IMR-90 (cell line): ENCODE results near the gene STRIP2. TPM values are rescaled to one million over a fixed set of nuclear protein-coding genes. Genes with fewer than 3 reads are reported as not detected.

Experiments used
- ATAC-seq: fragments of 200-7000 bp; cut with Tn5 transposase; 2 replicates; pipeline ENCODE4 v1.9.1; 2020; ENCODE audit warnings: low read depth, mild to moderate bottlenecking, moderate library complexity
- BruUV-seq: library from RNA; stranded (reverse); fragments of 400-500 nt; replicated peaks from 2 replicates; lab custom pipeline; 2021; lab: Mats Ljungman, UMichigan
- CTCF ChIA-PET: fragments of 300-600 bp; formaldehyde crosslinking; extraction: SDS; loops from one replicate; lab custom pipeline; 2021; ENCODE audit warnings: antibody characterized with exemption; lab: Yijun Ruan, JAX
- POLR2A ChIA-PET: fragments of 300-600 bp; sonication (Branson Sonifier 250); formaldehyde crosslinking; loops from one replicate; lab custom pipeline; 2022; ENCODE audit warnings: antibody characterized with exemption; ENCODE audit not compliant: unreplicated experiment; lab: Charles Lee
- DNase-seq: peaks from one replicate; pipeline ENCODE4 v3.0.0; 2013
- H2AFZ ChIP-seq: replicated peaks from 2 replicates; pipeline ENCODE3; 2013; ENCODE audit warnings: low read length, mild to moderate bottlenecking; ENCODE audit not compliant: poor library complexity
- H2AK5ac ChIP-seq: 2 replicates; pipeline ENCODE4 v1.6.1; 2013; ENCODE audit warnings: low read depth, low read length, inconsistent platforms
- H2AK9ac ChIP-seq: replicated peaks from 2 replicates; pipeline ENCODE3; 2013; ENCODE audit warnings: mild to moderate bottlenecking, low read depth, low read length, moderate library complexity; ENCODE audit not compliant: poor library complexity
- H2BK120ac ChIP-seq: 2 replicates; pipeline ENCODE4 v1.6.1; 2013; ENCODE audit warnings: low read depth, low read length, inconsistent platforms
- H2BK15ac ChIP-seq: 3 replicates; pipeline ENCODE4 v1.6.1; 2013; ENCODE audit warnings: low read depth, low read length, inconsistent platforms
- H2BK20ac ChIP-seq: 2 replicates; pipeline ENCODE4 v1.6.1; 2013; ENCODE audit warnings: low read depth, mild to moderate bottlenecking, inconsistent platforms, low read length, moderate library complexity
- H2BK5ac ChIP-seq: 2 replicates; pipeline ENCODE4 v1.6.1; 2013; ENCODE audit warnings: mild to moderate bottlenecking, low read depth, low read length, inconsistent platforms; ENCODE audit not compliant: poor library complexity, severe bottlenecking
- H3K14ac ChIP-seq: replicated peaks from 2 replicates; pipeline ENCODE4 v1.6.1; 2013; ENCODE audit warnings: low read depth, low read length, inconsistent platforms
- H3K18ac ChIP-seq: 2 replicates; pipeline ENCODE4 v1.6.1; 2013; ENCODE audit warnings: low read depth, low read length, control low read depth
- H3K23ac ChIP-seq: 2 replicates; pipeline ENCODE4 v1.6.1; 2013; ENCODE audit warnings: low read depth, low read length, inconsistent platforms
- H3K27ac ChIP-seq: 2 replicates; pipeline ENCODE4 v1.5.1; 2013; ENCODE audit warnings: mild to moderate bottlenecking, control low read depth, low read length; ENCODE audit not compliant: insufficient read depth
- H3K27me3 ChIP-seq: 2 replicates; pipeline ENCODE4 v1.6.1; 2013; ENCODE audit warnings: low read length; ENCODE audit not compliant: control insufficient read depth, insufficient read depth
- H3K36me3 ChIP-seq: 2 replicates; pipeline ENCODE4 v1.6.1; 2013; ENCODE audit warnings: low read length, mixed read lengths; ENCODE audit not compliant: control insufficient read depth, insufficient read depth
- H3K4ac ChIP-seq: 2 replicates; pipeline ENCODE4 v1.6.1; 2013; ENCODE audit warnings: low read depth, low read length, inconsistent platforms
- H3K4me1 ChIP-seq: 2 replicates; pipeline ENCODE4 v1.6.1; 2013; ENCODE audit warnings: low read length, mixed read lengths; ENCODE audit not compliant: control insufficient read depth, insufficient read depth
- H3K4me2 ChIP-seq: 2 replicates; pipeline ENCODE4 v1.6.1; 2013; ENCODE audit warnings: low read depth, mild to moderate bottlenecking, control low read depth, low read length, moderate library complexity
- H3K4me3 ChIP-seq: 2 replicates; pipeline ENCODE4 v1.5.1; 2013; ENCODE audit warnings: low read depth, mild to moderate bottlenecking, control low read depth, low read length, moderate library complexity; ENCODE audit not compliant: insufficient read depth
- H3K56ac ChIP-seq: 2 replicates; pipeline ENCODE4 v1.6.1; 2013; ENCODE audit warnings: low read length, inconsistent platforms; ENCODE audit not compliant: insufficient read depth; ENCODE audit errors: extremely low read depth
- H3K79me1 ChIP-seq, 2 experiments: 2 replicates each; pipeline ENCODE4 v1.6.1; 2013; ENCODE audit warnings: low read length in 2 of 2, inconsistent platforms in 1 of 2, low read depth in 1 of 2
- H3K9ac ChIP-seq: 2 replicates; pipeline ENCODE4 v1.6.1; 2013; ENCODE audit warnings: low read depth, low read length, control low read depth
- H3K9me1 ChIP-seq: 2 replicates; pipeline ENCODE4 v1.6.1; 2013; ENCODE audit warnings: low read length, inconsistent platforms; ENCODE audit not compliant: insufficient read depth
- H3K9me3 ChIP-seq: 2 replicates; pipeline ENCODE4 v1.6.1; 2013; ENCODE audit warnings: low read length; ENCODE audit not compliant: control insufficient read depth, insufficient read depth
- H4K20me1 ChIP-seq: 2 replicates; pipeline ENCODE4 v1.6.1; 2013; ENCODE audit warnings: low read length, inconsistent platforms; ENCODE audit not compliant: insufficient read depth
- H4K5ac ChIP-seq: 2 replicates; pipeline ENCODE4 v1.6.1; 2013; ENCODE audit warnings: mild to moderate bottlenecking, low read depth, low read length, control low read depth
- H4K8ac ChIP-seq, 2 experiments: 2 replicates each; pipeline ENCODE4 v1.6.1; 2013; ENCODE audit warnings: low read depth in 2 of 2, low read length in 2 of 2, control low read depth in 1 of 2, inconsistent platforms in 1 of 2
- H4K91ac ChIP-seq: 2 replicates; pipeline ENCODE4 v1.6.1; 2013; ENCODE audit warnings: low read depth, low read length, inconsistent platforms; ENCODE audit not compliant: insufficient read depth
- BHLHE40 ChIP-seq: fragments of 150-350 bp; IDR thresholded peaks from 2 replicates; pipeline ENCODE4 v1.6.1; 2016; ENCODE audit warnings: mild to moderate bottlenecking, low read depth, low read length
- CEBPB ChIP-seq: IDR thresholded peaks from 2 replicates; pipeline ENCODE4 v1.6.1; 2012; ENCODE audit warnings: low read depth, low read length, improper control_type of control experiment
- CHD1 ChIP-seq: IDR thresholded peaks from 2 replicates; pipeline ENCODE4 v1.6.1; 2012; ENCODE audit warnings: low read depth, low read length, improper control_type of control experiment
- FOS ChIP-seq: fragments of 150-350 bp; IDR thresholded peaks from 2 replicates; pipeline ENCODE4 v1.6.1; 2016; ENCODE audit warnings: low read depth, low read length
- MAFK ChIP-seq: IDR thresholded peaks from 2 replicates; pipeline ENCODE4 v1.6.1; 2012; ENCODE audit warnings: low read depth, low read length, improper control_type of control experiment
- NFE2L2 ChIP-seq: fragments of 150-350 bp; IDR thresholded peaks from 2 replicates; pipeline ENCODE4 v1.6.1; 2016; ENCODE audit warnings: low read depth, mild to moderate bottlenecking, low read length
- POLR2A ChIP-seq: IDR thresholded peaks from 2 replicates; pipeline ENCODE4 v1.6.1; 2012; ENCODE audit warnings: mild to moderate bottlenecking, low read depth, low read length
- RAD21 ChIP-seq: IDR thresholded peaks from 2 replicates; pipeline ENCODE4 v1.6.1; 2012; ENCODE audit warnings: low read length, improper control_type of control experiment
- RCOR1 ChIP-seq: IDR thresholded peaks from 2 replicates; pipeline ENCODE4 v1.6.1; 2012; ENCODE audit warnings: mild to moderate bottlenecking, low read length, improper control_type of control experiment; ENCODE audit not compliant: insufficient replicate concordance
- RFX5 ChIP-seq: IDR thresholded peaks from 2 replicates; pipeline ENCODE4 v1.8.0; 2012; ENCODE audit warnings: low read depth, mild to moderate bottlenecking, low read length, moderate library complexity
- SMC3 ChIP-seq: fragments of 150-350 bp; IDR thresholded peaks from 2 replicates; pipeline ENCODE4 v1.6.1; 2016; ENCODE audit warnings: low read depth, mild to moderate bottlenecking, antibody characterized with exemption, low read length, moderate library complexity
- WGBS, 2 experiments: methylation state at CpG; one replicate each; pipeline versions ENCODE4 v1.1.5 to v1.1.7; 2013; ENCODE audit warnings: missing lambda C conversion rate in 2 of 2; ENCODE audit not compliant: insufficient read length in 1 of 2; ENCODE audit errors: extremely low coverage in 2 of 2; 5-methylcytosine and 5-hydroxymethylcytosine counted together
- dilution Hi-C: fragments of 300-500 bp; cut with HindIII; formaldehyde crosslinking; loops from one replicate; pipeline ENCODE4 v1.14.3; 2018; ENCODE audit warnings: low sequenced_read_pairs; ENCODE audit not compliant: unreplicated experiment
- in situ Hi-C: fragments of 300-500 bp; cut with MboI; formaldehyde crosslinking; loops from 3 replicates; pipeline ENCODE4 v1.14.3; 2019; ENCODE audit warnings: low sequenced_read_pairs, inconsistent platforms, mixed read lengths
- intact Hi-C: fragments of 100-400 bp; cut with micrococcal nuclease; formaldehyde crosslinking; loops from 2 replicates; pipeline ENCODE4 v1.10.0; 2022
- polyA plus RNA-seq, 3 experiments: library from polyadenylated mRNA; depleted of rRNA; stranded (reverse); fragments of >200 nt; gene quantifications; 2 replicates each; pipeline ENCODE4 v1.2.3, GENCODE V29; 2012; ENCODE audit warnings: low replicate concordance in 1 of 3
- total RNA-seq: library from RNA; depleted of rRNA; stranded (reverse); fragments of >200 nt; gene quantifications from 2 replicates; pipeline ENCODE4 v1.2.3, GENCODE V29; 2012
- TF ChIP-seq, protein P1 (sequence below): conservative IDR thresholded peaks from 2 replicates; pipeline ENCODE4 v1.5.1; 2012; ENCODE audit warnings: mild to moderate bottlenecking, low read depth, low read length, improper control_type of control experiment
- TF ChIP-seq, protein P2 (sequence below): fragments of 150-350 bp; IDR thresholded peaks from 2 replicates; pipeline ENCODE4 v1.6.1; 2016; ENCODE audit warnings: low read depth, mild to moderate bottlenecking, low read length, moderate library complexity, borderline replicate concordance
- TF ChIP-seq, protein P3 (sequence below): fragments of 150-350 bp; IDR thresholded peaks from 2 replicates; pipeline ENCODE4 v1.6.1; 2017; ENCODE audit warnings: mild to moderate bottlenecking, antibody characterized with exemption, low read length, low read depth

The STRIP2 gene
- total and polyA plus RNA-seq, 2 of the 4 experiments (the other 2 are of a cell fraction), result 1.8 to 3.0 TPM

DNA sequence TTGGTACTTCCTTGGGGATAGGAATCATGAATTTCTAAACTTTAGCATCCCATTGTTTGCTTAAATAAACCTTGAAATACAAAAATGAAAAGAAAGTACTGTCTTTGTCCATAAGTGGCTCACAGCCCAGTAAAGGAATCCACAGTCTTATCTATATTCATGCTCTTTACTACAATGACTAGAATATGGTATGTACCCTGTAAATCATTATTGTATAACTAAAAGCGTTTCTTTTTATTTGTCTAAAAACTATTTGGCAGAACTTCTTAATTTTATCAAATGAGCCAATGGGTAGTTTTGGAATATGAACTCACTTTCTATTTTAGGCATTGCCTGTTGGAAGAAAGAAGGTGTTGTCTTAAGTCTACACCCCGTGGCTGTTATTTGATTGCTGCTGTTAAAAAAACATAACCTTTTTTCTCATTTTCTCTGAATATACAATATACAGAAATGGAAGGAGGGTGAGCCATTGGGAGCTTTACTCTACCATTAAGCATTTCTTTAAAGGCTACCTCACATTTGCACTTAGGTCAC is 12.4 kb upstream of the STRIP2 start:
- Histone ChIP-seq H4K91ac (no peak overlapping the region), H2BK120ac (no peak overlapping the region), H4K5ac (no peak overlapping the region), H3K4ac (no peak overlapping the region), H3K79me1 (no peaks in the 10 kb centered on the region), H3K27ac (no peak overlapping the region), H2BK15ac (no peak overlapping the region), H3K9ac (no peak overlapping the region), H3K4me2 (no peak overlapping the region), H2AK5ac (no peak overlapping the region), H3K27me3 (no peaks in the 10 kb centered on the region), H3K4me1 (no peaks in the 10 kb centered on the region), H4K20me1 (no peaks in the 10 kb centered on the region), H2AFZ (no peak overlapping the region), H2BK20ac (no peak overlapping the region), H3K23ac (no peak overlapping the region), H4K8ac (no peak overlapping the region), H3K36me3 (peaks cover 1% of the 10 kb centered on the region; the same call in 1 of the 2 replicates), H3K56ac (no peak overlapping the region), H3K9me1 (no peaks in the 10 kb centered on the region), H3K18ac (no peak overlapping the region), H2BK5ac (no peak overlapping the region), H3K4me3 (no peak overlapping the region), H3K14ac (no peak overlapping the region), H2AK9ac (no peak overlapping the region), H3K9me3 (no peaks in the 10 kb centered on the region)
- dilution Hi-C loops (no loop called here), intact Hi-C loops (no loop called here), in situ Hi-C loops (no loop called here)
- TF ChIP-seq BHLHE40 (no peak), CEBPB (no peak), RAD21 (no peak), CHD1 (no peak), FOS (no peak), NFE2L2 (no peak), RFX5 (no peak), MAFK (no peak), SMC3 (no peak), RCOR1 (no peak), POLR2A (no peak)
- TF ChIP-seq, protein P1, sequence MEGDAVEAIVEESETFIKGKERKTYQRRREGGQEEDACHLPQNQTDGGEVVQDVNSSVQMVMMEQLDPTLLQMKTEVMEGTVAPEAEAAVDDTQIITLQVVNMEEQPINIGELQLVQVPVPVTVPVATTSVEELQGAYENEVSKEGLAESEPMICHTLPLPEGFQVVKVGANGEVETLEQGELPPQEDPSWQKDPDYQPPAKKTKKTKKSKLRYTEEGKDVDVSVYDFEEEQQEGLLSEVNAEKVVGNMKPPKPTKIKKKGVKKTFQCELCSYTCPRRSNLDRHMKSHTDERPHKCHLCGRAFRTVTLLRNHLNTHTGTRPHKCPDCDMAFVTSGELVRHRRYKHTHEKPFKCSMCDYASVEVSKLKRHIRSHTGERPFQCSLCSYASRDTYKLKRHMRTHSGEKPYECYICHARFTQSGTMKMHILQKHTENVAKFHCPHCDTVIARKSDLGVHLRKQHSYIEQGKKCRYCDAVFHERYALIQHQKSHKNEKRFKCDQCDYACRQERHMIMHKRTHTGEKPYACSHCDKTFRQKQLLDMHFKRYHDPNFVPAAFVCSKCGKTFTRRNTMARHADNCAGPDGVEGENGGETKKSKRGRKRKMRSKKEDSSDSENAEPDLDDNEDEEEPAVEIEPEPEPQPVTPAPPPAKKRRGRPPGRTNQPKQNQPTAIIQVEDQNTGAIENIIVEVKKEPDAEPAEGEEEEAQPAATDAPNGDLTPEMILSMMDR, result no peak
- TF ChIP-seq, protein P2, sequence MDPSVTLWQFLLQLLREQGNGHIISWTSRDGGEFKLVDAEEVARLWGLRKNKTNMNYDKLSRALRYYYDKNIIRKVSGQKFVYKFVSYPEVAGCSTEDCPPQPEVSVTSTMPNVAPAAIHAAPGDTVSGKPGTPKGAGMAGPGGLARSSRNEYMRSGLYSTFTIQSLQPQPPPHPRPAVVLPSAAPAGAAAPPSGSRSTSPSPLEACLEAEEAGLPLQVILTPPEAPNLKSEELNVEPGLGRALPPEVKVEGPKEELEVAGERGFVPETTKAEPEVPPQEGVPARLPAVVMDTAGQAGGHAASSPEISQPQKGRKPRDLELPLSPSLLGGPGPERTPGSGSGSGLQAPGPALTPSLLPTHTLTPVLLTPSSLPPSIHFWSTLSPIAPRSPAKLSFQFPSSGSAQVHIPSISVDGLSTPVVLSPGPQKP, result no peak
- TF ChIP-seq, protein P3, sequence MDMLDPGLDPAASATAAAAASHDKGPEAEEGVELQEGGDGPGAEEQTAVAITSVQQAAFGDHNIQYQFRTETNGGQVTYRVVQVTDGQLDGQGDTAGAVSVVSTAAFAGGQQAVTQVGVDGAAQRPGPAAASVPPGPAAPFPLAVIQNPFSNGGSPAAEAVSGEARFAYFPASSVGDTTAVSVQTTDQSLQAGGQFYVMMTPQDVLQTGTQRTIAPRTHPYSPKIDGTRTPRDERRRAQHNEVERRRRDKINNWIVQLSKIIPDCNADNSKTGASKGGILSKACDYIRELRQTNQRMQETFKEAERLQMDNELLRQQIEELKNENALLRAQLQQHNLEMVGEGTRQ, result no peak
- ATAC-seq, result no peak
- BruUV-seq, result no TSS peak
- ChIA-PET POLR2A (no interaction called here), CTCF (interaction anchor here (0.6 to 0.7 kb wide), 2 partner anchors 12 to 316 kb away, joined by 3 read pairs; no protein-coding TSS in a partner anchor)
- no peak for DNase-seq
- WGBS, 2 experiments, result no CpG with 5 or more reads among the region's 2 CpGs
